Measurements from ENCODE around the gene PLCL2. TPM values are rescaled to one million over a fixed set of nuclear protein-coding genes. Genes with fewer than 3 reads are reported as not detected.
"Not testable (repeated sequence)": the region's sequence is repeated elsewhere in the genome, so short reads cannot be mapped to it uniquely, and the experiment has no call there.

Gene PLCL2
- total RNA-seq, 4 donors from 2014 or later: 0.95 to 4.8 (median 2.2) TPM

GRCh38 chr3:17094551-17094950, 209.8 kb downstream of the PLCL2 start:
- DNase-seq: no peak
- TF ChIP-seq CTCF (IDR thresholded peaks at IDR 0.05) (no peak), POLR2A (IDR thresholded peaks at IDR 0.05) (no peak)
- intact Hi-C loops (cut with DNase I): no loop called here
- no peaks in the 10 kb centered on the region for H3K36me3 ChIP-seq
- H3K9me3 ChIP-seq: no peaks in the 10 kb centered on the region
- 31 to 51% methylated on average over 3 to 4 of the region's 6 CpGs for WGBS, 2 donors
- no peak overlapping the region for H3K27ac ChIP-seq
- no peaks in the 10 kb centered on the region for H3K27me3 ChIP-seq
- no peaks in the 10 kb centered on the region for H3K4me1 ChIP-seq
- H3K4me3 ChIP-seq: no peak overlapping the region

- TF ChIP-seq POLR2A (IDR thresholded peaks at IDR 0.05) (no peak), CTCF (IDR thresholded peaks at IDR 0.05) (no peak)
- no peak for DNase-seq
- Histone ChIP-seq H3K27me3 (no peaks in the 10 kb centered on the region), H3K4me3 (no peak overlapping the region), H3K36me3 (no peaks in the 10 kb centered on the region), H3K4me1 (no peaks in the 10 kb centered on the region), H3K27ac (no peak overlapping the region), H3K9me3 (no peaks in the 10 kb centered on the region)
- WGBS, 2 donors: 71 to 75% methylated on average over 1 of the region's 1 CpG
- intact Hi-C loops (cut with DNase I): no loop called here
Observed at GRCh38 chr3:17103579-17103978, 218.8 kb downstream of the PLCL2 start.

GRCh38 chr3:17106801-17107200, 222.0 kb downstream of the PLCL2 start:
- WGBS, 2 donors: 84 to 86% methylated on average over 5 of the region's 5 CpGs
- intact Hi-C loops (cut with DNase I); H3K27me3 ChIP-seq: not testable (repeated sequence)

GRCh38 chr3:17110660-17111396, 226.1 kb downstream of the PLCL2 start:
- DNase-seq: no peak
- no peaks in the 10 kb centered on the region for H3K9me3 ChIP-seq
- H3K27ac ChIP-seq: no peak overlapping the region
- no peak for TF ChIP-seq POLR2A (IDR thresholded peaks at IDR 0.05)
- no peaks in the 10 kb centered on the region for H3K36me3 ChIP-seq
- intact Hi-C loops (cut with DNase I): no loop called here
- WGBS, 2 donors: 70 to 77% methylated on average over 7 to 8 of the region's 8 CpGs
- H3K4me3 ChIP-seq: no peak overlapping the region
- H3K4me1 ChIP-seq: no peaks in the 10 kb centered on the region
- no peaks in the 10 kb centered on the region for H3K27me3 ChIP-seq

More at GRCh38 chr3:17106801-17107200, 222.0 kb downstream of the PLCL2 start:
- not testable (repeated sequence) for H3K4me1 ChIP-seq, H3K9me3 ChIP-seq, H3K36me3 ChIP-seq, H3K4me3 ChIP-seq, H3K27ac ChIP-seq, DNase-seq

- Histone ChIP-seq H3K27me3 (no peaks in the 10 kb centered on the region), H3K4me3 (no peak overlapping the region), H3K27ac (no peak overlapping the region), H3K4me1 (no peaks in the 10 kb centered on the region), H3K36me3 (no peaks in the 10 kb centered on the region), H3K9me3 (no peaks in the 10 kb centered on the region)
- WGBS, 2 donors: 62 to 79% methylated on average over 3 of the region's 3 CpGs
- TF ChIP-seq POLR2A (IDR thresholded peaks at IDR 0.05): no peak
- TF ChIP-seq CTCF (IDR thresholded peaks at IDR 0.05): no peak
- intact Hi-C loops (cut with DNase I): no loop called here
- no peak for DNase-seq
Observed at GRCh38 chr3:17111586-17111985, 226.8 kb downstream of the PLCL2 start.

GRCh38 chr3:17115186-17115585, 230.4 kb downstream of the PLCL2 start:
- WGBS, 2 donors: 67 to 73% methylated on average over 3 of the region's 3 CpGs
- Histone ChIP-seq H3K9me3 (no peaks in the 10 kb centered on the region), H3K4me1 (no peaks in the 10 kb centered on the region), H3K27ac (no peak overlapping the region), H3K27me3 (no peaks in the 10 kb centered on the region), H3K4me3 (no peak overlapping the region), H3K36me3 (no peaks in the 10 kb centered on the region)
- no peak for DNase-seq
- no peak for TF ChIP-seq POLR2A (IDR thresholded peaks at IDR 0.05)
- TF ChIP-seq CTCF (IDR thresholded peaks at IDR 0.05): no peak
- intact Hi-C loops (cut with DNase I): no loop called here
